Mucosa of rectum (tissue), 2 donors: Measurements from ENCODE around the gene CYP1A2.

Source experiments
- H3K27ac ChIP-seq, 2 donors: one replicate each; pipeline ENCODE4 v1.7.0; 2013; ENCODE audit warnings: inconsistent platforms in 2 of 2, low read depth in 2 of 2, low read length in 2 of 2
- H3K27me3 ChIP-seq, 2 donors: one replicate each; pipeline ENCODE4 v1.7.0; 2013; ENCODE audit warnings: low read length in 2 of 2; ENCODE audit not compliant: control insufficient read depth in 2 of 2, insufficient read depth in 2 of 2
- H3K36me3 ChIP-seq, 2 donors: one replicate each; pipeline ENCODE4 v1.7.0; 2013; ENCODE audit warnings: low read length in 2 of 2; ENCODE audit not compliant: control insufficient read depth in 2 of 2, insufficient read depth in 2 of 2
- H3K4me1 ChIP-seq, 2 donors: one replicate each; pipeline ENCODE4 v1.7.0; 2013; ENCODE audit warnings: low read length in 2 of 2, mild to moderate bottlenecking in 1 of 2; ENCODE audit not compliant: control insufficient read depth in 2 of 2, insufficient read depth in 2 of 2
- H3K4me3 ChIP-seq, 2 donors: one replicate each; pipeline ENCODE4 v1.7.0; 2013; ENCODE audit warnings: low read length in 2 of 2
- H3K9ac ChIP-seq, 2 donors: one replicate each; pipeline ENCODE4 v1.7.0; 2013; ENCODE audit warnings: low read length in 2 of 2, low read depth in 1 of 2, mild to moderate bottlenecking in 1 of 2
- H3K9me3 ChIP-seq, 2 donors: one replicate each; pipeline ENCODE4 v1.7.0; 2013; ENCODE audit warnings: low read length in 2 of 2; ENCODE audit not compliant: control insufficient read depth in 2 of 2
- donor health status: healthy.
- donor health status: Normal muscosa, but diverticular disease.

The CYP1A2 gene

GRCh38 chr15:74802862-74803447, 54.3 kb downstream of the CYP1A2 start:
- Histone ChIP-seq H3K9ac (no peak overlapping the region), H3K27ac (no peak overlapping the region), H3K27me3 (no peaks in the 10 kb centered on the region), H3K4me1 (peaks cover 28 to 35% of the 10 kb centered on the region in 2 donors), H3K36me3 (peaks cover 54% of the 10 kb centered on the region in 2 donors), H3K9me3 (no peaks in the 10 kb centered on the region), H3K4me3 (no peak overlapping the region)

GRCh38 chr15:74804935-74805334, 56.3 kb downstream of the CYP1A2 start:
- Histone ChIP-seq H3K4me1 (peaks cover 13 to 24% of the 10 kb centered on the region in 2 donors), H3K36me3 (peaks cover 37 to 39% of the 10 kb centered on the region in 2 donors), H3K4me3 (no peak overlapping the region), H3K9ac (no peak overlapping the region), H3K27me3 (no peaks in the 10 kb centered on the region), H3K27ac (no peak overlapping the region), H3K9me3 (no peaks in the 10 kb centered on the region)
